Sigmoid colon (tissue), 4 donors: Measurements from ENCODE around the gene TMEM223.

Source experiments
- CTCF ChIP-seq, 4 experiments: fragments of 450-650 bp in 3 of 4; fragments of 200-600 bp in 1 of 4; IDR thresholded peaks; one replicate each; pipeline ENCODE4 v1.5.1; 2016 to 2019; ENCODE audit warnings: antibody characterized with exemption in 4 of 4, mild to moderate bottlenecking in 3 of 4, moderate library complexity in 2 of 4
- EP300 ChIP-seq, 4 donors: sonication (generic); formaldehyde crosslinking; IDR thresholded peaks; one replicate each; pipeline ENCODE4 v1.6.1; 2017; ENCODE audit warnings: antibody characterized with exemption in 4 of 4
- POLR2A ChIP-seq, 2 donors: fragments of 450-650 bp; IDR thresholded peaks; one replicate each; pipeline ENCODE4 v1.6.1; 2016; ENCODE audit warnings: antibody characterized with exemption in 2 of 2, mild to moderate bottlenecking in 2 of 2, moderate library complexity in 2 of 2
- POLR2AphosphoS5 ChIP-seq, 4 donors: sonication (generic); formaldehyde crosslinking; IDR thresholded peaks; one replicate each; pipeline ENCODE4 v1.6.1; 2017; ENCODE audit warnings: antibody characterized with exemption in 4 of 4

GRCh38 chr11:62801071-62801470, 9.3 kb upstream of the TMEM223 start:
- TF ChIP-seq POLR2AphosphoS5 (IDR thresholded peaks at IDR 0.05): no peak
- no peak for TF ChIP-seq POLR2A (IDR thresholded peaks at IDR 0.05)
- no peak for TF ChIP-seq CTCF (IDR thresholded peaks at IDR 0.05)
- no peak for TF ChIP-seq EP300 (IDR thresholded peaks at IDR 0.05)
